GM21360 (cell line): ENCODE results near the gene AFAP1.

Experiments
- ATAC-seq: cut with Tn5 transposase; IDR thresholded peaks from one replicate; pipeline ENCODE4 v1.9.1; 2021; ENCODE audit warnings: mild to moderate bottlenecking, moderate library complexity; ENCODE audit not compliant: unreplicated experiment

AFAP1 gene

DNA sequence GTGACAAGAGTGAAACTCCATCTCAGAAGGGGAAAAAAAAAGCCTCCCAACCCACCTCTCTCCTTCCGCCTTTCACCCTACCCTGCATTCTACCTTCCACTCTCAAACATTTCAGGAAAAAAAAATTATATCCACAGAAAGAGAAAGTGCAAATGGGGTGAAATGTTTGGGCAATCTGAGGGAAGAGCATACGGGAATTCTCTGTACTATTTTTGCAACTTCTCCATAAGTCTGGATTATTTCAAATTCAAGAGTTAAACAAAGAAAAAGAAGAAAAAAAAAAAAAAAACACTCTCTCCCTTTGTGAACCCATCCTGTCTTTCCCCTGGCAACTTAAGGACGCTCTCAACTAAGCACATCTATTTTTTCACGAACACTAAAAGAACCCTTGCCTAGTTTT, 41.3 kb downstream of the AFAP1 start:
- no peak for ATAC-seq

DNA sequence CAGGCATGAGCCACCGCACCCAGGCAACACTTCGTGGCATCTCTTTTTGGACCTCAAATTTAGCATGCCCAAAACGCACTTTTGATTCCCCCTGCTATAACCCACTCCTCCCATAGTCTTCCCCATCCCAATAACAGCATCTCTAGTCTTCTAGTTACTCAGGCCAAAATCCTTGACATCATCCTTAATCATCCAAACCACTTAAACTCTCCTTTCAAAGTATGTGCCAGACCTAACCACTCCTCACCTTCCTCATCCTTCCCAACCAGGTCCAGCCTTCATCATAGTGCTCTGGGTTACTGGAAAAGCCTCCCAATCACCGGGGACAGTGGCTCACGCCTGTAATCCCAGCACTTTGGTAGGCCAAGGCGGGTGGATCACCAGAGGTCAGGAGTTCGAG, 41.9 kb downstream of the AFAP1 start:
- ATAC-seq = no peak

DNA sequence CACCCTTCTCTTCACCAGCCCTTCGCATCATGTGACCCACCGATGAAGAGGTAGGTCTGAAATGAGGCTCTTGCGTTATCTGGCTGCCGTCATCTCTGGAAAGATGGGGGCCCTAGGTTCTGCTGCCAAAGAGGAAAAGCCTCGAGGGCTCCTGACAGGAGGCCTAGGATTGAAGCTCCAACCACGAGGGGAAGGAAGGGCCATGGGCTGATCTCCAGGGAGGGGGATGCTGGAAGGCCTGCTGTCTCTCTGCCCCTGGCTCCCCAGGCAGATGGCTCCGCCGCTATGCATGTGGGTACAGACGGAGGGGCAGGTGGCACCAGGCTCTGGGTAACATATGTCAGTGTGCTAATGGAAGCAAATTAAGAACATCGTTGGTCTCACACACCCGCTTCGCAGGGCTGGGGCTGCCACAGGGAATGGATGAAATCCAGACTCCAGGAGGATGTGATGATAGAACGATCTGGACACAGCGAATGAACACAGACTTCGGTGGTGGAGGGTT, 44.9 kb downstream of the AFAP1 start:
- ATAC-seq = no peak

DNA sequence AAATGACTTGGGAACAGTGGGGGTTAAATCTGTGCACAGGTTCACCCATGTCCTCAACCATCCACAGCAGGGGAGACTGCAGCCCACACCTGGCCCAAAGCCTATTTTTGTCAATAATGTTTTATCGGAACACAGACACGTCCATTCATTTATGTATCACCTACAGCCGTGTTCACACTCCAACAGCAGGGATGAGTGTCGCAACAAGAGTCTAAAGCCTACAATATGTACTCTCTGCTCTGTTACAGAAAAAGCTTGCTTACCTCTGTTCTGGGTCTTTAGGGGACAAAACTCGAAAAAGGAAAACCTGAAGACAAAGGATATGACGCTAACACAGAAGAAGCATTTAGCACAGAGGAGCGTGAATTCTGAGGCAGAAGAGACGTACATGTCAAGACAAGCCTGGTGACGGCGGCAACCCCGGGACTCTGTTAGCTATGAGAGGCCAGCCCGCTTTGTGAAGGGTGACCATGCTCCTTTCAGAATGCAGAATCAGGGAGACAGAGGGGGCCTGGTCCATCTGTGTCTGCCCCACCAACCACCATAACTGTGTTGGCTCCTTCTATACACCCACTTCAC, 45.5 kb downstream of the AFAP1 start:
- ATAC-seq = no peak

DNA sequence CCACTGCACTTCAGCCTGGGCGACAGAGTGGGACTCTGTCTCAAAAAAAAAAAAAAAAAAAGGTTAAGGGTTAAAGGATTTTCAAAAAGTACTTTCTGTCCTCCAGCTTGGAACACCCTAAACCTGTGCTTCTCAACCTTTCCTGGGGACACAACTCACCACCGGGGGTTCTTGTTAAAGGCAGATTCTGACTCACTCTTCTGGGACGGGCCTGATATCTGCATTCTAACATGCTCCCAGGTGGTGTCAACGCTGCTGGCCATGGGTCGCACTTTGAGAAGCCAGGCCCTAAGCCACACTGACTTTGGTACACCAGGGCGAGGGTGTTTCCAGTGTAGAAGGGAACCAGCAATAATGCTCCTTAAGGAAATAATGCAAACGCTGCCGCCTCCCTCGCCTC, 46.1 kb downstream of the AFAP1 start:
- no peak for ATAC-seq

DNA sequence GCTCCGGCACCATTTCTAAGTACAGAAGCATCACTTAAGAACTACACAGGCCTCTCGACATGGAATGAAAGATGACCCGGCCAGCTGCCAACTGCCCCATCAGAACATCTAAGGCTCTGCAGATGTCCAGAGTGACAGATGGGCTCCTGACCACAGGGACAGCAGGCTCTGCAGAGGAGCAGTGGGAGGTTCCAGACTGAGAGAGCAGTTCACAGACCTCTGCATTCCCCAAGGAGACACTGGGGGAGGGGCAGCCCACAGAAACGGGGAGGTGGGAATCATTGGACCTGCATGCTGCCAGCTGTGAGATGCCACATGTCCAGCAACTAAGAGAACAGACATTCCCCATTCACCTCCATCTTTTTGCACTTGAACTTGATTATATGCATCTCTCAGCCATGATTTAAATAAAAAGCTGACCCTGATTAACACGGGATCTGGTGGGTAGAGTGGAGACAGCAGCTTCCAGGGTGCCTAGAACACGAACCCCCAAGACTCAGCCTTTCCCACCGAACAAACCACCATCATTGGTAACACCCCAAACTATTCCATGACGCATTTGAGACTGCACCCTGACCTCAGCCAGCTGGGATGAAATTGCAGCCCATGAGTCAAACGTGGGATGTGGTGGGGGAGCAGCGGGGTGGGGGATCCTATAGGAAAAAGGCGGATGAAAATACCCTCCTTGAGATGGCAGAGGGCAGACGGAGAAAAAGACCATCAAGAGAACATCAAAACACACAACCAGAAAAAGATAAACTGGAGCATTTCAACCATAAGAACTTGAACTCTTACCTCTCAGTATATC, 47.2 kb downstream of the AFAP1 start:
- ATAC-seq = no peak

DNA sequence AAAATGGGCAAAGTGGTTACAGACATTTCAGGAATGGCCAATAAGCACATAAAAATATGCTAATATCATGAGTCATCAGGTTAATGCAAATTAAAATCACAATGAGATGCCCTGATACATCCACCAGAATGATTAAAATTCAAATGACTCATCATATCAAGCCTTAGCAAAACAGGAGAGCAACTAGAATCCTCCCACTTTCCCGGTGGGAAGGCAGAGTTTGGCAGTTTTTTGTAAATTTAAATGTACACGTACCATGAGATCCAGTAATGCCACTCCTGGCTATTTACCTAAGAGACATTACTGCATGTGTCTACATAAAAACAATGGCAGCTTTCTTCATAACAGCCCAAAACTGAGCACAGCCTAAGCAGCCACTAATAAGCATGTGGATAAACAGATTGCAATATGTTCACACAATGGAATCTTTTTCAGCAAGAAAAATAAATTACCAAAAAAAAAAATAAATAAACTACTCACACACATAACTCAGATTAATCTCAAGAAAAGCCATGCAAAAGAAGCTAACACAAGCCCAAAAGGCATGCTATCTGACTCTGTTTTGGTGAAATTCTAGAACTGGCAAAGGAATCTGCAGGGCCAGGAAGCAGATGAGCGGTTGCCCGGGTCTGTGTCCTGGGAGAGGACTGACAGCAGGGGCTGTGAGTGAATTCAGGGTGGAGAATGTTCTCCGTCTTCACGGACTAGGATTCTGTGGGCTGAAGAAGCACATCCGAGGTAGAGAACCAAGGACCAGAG, 48.8 kb downstream of the AFAP1 start:
- ATAC-seq = no peak

DNA sequence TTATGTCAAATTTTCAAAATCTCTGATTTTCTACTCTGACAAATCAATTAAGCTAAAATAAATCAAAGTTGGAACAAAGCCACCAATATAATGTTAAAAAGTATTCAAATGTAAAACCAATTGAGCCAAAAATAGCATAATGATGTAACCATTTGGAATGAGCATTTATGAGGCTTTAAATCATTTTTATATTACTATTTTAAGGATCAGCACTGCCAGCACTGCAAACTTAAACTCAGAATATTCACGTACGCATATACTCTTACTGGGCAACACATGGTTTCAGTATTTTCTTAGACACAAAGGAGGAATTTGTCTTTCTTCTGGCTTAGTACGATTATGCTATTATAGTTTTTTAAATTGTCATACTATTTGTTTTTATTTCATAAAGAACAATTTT, 52.2 kb downstream of the AFAP1 start:
- ATAC-seq = no peak

DNA sequence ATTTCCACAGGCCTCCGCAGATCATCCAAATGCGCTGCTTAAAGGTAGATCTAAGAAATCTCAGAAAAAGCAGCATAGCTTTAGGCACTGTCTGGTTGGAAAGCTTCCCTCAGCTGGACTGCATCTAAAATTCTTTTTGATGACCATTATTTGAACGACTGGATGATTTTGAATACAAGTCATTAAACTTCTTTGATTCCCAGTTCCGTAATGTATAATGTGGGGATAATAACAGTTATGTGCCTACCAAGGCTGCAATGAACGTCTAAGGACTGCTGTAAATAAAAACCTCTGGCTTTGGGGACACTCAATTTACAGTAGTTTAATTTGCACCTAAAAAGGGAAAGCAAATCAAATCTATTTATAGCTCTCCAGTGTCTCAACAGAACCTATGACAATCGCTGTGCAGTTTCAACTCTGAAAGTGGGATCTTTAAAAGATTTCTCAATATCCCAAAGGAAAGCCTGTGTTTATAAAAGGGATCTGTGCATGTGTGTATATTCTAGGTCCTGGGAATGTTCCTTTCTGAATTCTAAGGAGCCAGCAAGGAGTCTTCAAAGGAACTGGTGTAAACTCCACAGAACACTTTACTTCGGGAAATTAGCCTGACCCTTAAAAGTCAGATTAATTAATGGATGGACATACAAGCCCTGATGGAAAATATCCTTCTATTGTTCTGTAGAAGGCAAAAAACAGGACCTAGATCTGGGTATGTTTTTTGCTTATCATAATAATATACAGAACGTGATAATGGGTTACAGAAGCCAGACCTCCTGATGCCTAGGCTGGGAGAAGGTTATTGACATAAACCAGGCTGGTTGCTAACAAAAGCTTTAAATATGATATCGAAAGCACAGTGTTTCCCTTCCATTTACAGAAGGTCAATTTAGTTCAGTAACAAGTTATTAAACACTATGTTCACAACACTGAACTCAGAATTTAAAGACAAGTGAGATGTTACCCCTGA, 53.4 kb downstream of the AFAP1 start:
- ATAC-seq = no peak

DNA sequence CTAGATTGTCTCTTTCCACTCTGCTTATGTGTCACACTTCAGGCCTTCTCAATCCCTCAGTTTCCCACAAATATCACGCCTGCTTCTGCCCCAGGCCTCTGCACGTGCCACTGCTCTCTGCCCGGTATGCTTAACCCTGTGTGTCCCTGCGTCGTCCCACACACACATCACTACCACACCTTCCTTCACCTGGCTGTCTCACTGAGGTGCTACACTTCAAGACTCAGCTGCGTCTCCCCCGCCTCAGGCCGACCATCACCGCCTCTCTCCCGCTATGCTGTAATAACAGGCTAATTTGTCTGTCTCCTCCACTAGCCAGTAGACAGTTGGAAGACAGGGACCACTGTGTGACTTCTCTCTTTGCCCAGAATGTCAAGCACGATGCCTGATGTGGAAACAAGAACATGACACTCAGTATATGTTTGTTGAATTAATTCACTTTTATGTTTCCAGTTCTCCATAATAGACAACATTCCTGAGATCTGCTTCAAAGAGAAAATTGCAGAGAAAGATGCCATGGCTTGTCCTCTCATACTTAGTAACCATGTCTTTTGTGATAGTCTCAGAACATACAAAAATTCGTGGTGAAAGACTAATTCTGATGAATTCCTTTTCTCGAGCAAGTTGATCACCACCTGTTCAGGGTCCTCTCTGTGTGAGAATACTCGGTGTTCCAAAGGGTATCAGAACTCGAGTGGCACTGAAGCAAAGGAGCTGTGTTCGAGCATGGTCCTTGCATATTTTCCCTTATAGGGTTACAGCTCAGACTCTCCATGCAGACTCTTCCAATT, 54.2 kb downstream of the AFAP1 start:
- no peak for ATAC-seq

DNA sequence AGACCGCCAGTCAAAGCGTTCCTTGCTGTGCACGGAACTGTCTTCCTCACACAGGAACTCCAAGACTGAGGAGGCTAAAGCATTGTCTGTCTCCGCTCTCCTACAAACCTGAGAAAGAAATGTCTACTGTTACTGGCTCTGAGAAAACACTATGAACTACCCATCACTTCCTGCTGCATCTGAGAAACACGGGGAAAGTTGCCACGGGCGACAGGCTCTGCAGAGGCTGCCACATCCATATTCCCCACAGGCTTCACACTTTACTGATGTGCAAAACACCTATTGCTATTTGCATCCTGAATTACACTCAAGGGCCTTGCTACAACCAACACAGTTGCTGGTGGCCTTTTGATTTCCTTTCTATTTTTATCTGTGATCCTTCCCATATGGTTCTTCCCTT, 59.0 kb downstream of the AFAP1 start:
- ATAC-seq = no peak

DNA sequence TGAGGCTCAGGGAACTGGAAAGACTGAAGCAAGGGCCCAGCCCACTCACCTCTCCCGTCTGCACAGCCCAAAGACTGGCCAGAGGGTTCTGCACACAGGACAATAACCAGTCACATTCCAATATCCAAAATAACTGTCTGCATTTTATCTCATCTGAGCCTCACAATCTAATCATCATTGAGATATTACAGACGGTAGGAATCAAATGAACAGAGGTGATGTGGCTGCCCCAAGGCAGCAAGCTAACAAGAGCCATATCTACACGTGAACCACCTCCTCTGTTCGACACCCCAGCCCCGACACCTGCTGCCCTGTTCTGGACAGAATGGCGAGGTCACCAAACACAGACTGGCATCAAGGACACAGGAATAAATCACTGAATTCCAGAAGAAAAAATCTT, 60.5 kb downstream of the AFAP1 start:
- ATAC-seq = no peak

DNA sequence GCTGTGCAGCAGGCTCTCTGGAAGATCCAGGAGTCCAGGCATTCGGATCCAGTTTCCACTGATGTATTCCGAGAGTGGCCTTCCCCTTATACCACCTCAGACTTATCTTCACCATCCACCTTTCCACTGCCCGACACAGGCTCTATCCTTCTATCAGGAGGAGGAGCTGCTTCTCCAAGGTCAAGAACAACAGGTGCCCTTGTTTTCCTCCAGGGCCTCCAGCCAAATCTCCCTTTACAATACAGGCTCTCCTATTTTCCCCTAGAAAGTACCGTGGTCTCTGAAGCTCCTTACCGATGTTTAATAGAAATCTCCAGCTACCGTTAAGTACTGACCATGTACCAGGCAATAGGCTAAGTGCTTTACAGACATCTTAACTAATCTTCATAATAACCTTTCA, 61.3 kb downstream of the AFAP1 start:
- ATAC-seq = no peak

DNA sequence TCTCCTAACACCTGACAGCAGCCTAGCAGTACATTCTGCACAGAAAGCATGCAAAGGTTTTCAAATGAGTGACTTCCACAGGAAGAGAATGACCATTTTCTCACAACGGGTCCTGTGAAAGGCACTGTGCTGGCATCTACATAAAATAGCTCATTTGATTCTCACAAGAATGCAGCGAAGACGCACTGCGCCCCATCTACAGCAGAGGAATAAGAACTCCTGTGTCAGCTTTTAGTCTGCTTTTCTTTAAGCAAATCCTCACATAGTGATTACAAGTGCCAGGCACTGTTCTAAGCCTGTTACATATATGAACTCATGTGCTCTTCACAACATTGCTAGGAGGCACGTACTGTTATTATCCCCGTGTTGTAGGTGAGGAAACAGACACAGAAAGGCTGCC, 62.5 kb downstream of the AFAP1 start:
- no peak for ATAC-seq

DNA sequence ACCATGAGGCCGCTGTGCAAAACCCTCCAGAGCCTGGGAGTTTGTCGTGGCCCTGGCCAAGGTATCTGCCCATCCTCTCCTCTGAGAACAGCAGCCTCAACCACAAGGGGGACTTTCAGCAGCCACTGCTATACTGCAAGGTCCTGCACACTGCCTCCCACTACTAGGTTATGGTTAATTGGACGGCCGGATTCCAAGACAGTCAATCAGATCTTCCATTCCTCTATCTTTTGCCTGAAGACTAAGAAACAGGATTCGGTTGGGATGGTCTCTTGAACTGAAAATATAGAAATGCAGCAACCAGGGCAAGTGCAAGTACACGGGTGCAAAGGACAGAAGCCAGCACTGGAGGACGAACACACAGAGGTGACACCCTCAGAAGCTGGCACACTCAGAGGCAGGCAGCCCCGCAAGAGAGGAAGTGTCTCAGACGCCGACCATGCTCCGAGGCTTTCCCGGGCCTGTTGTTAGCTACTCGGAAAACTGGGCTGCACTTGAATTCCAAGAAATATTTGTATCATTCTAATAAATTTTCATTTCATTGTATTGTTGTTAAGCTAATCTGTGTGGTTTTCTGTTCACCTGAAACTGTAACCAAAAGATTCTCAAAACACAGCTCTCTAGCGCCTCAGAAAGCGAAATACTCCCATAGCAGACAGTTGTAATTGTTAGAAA, 63.3 kb downstream of the AFAP1 start:
- ATAC-seq = no peak

DNA sequence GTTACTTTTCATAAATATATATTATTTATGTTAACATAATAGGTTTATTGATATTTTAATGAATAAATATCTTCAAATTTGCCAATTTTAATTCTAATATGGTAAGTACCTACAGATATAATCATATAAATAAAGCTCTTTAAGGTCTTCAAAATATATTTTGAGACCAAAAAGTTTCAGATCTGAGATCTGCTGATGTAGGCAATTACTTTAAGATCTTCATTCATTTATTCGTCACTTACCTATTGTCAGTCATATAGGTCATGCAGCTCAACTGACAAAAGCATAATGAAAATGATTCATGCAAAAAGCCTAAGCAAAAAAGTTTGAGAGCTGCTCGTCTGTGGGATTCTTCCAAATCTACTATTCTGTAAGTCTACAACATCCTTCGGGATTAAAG, 64.8 kb downstream of the AFAP1 start:
- ATAC-seq = no peak

DNA sequence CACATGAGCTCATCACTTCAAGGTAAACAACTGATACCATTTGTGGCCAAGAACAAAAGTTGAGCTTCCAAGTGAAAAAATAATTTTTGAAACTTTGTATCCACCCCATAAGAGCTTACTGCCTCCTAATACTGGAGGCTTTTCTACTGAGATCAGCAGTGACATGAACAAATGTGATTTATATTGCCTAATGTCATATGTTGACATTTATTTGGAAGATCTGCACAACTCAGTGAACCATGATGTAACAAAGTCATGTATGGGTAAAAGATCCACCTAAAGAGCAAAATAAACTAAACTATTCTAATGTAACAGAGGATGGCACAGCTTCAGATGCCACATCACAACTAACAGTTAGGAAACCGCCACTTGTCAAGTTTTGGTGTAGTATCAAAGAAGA, 65.8 kb downstream of the AFAP1 start:
- no peak for ATAC-seq

DNA sequence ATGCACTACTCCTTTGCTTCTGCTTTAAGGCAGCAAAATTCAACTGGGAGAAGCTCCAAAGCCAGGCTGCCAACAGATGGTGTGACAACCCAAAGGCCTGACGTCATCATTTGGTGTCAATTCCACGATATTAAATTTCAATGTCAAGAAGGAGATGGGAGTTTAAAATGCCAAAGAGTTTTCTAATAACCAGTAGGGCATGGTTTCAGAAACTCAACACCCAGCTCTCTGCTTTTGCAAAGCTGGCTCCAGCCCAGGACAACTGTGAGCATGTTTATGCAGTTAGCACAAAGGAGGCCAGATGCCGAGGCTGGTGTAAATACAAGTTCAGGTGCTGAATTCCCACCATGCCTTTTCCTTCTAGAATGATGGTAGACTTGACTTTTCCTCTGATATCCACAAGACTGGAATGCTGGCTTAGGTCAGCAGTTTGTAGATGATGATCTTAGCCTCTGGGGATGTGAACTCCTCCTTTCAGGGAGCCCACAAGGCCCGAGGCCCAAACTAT, 67.3 kb downstream of the AFAP1 start:
- no peak for ATAC-seq

DNA sequence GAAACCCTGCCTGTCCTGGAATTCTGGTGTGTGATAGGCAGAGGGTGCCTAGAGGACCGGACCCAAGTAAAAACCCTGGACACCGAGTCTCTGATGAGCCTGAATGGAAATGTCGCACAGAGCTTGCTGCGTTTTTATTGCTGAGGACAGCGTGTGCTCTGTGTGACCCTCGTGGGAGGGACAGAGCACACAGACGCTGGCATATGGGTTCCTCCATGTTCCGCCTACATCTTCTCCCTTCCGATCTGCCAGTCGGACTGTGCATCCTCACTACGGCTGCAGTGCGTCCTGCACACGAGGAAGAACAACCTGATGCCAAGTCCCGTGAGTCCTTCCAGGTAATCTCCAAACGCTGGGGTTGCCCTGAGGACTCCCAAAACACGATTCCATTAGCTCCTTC, 68.3 kb downstream of the AFAP1 start:
- ATAC-seq = no peak
